Progenitor cell of endocrine pancreas (in vitro differentiated cells): ENCODE measurements around the gene WDR7. TPM values are rescaled to one million over a fixed set of nuclear protein-coding genes. Genes with fewer than 3 reads are reported as not detected.

Source experiments
- DNase-seq: peaks from one replicate; pipeline ENCODE4 v3.0.0; 2021; ENCODE audit warnings: low spot score; ENCODE audit not compliant: unreplicated experiment
- H3K27ac Mint-ChIP-seq: 2 replicates; pipeline ENCODE4 v1.8.0; 2021; ENCODE audit warnings: mild to moderate bottlenecking, moderate library complexity, mixed read lengths
- H3K27me3 Mint-ChIP-seq: 2 replicates; pipeline ENCODE4 v1.8.0; 2021; ENCODE audit warnings: mixed read lengths
- H3K36me3 Mint-ChIP-seq: 2 replicates; pipeline ENCODE4 v1.8.0; 2022; ENCODE audit warnings: mixed read lengths; ENCODE audit not compliant: insufficient read depth
- H3K4me1 Mint-ChIP-seq: 2 replicates; pipeline ENCODE4 v1.8.0; 2021; ENCODE audit warnings: low read depth, mixed read lengths
- H3K4me3 Mint-ChIP-seq: 2 replicates; pipeline ENCODE4 v1.8.0; 2021; ENCODE audit warnings: low read depth, mild to moderate bottlenecking, moderate library complexity, mixed read lengths
- H3K9me3 Mint-ChIP-seq: 2 replicates; pipeline ENCODE4 v1.8.0; 2021; ENCODE audit warnings: low read depth, mixed read lengths
- CTCF ChIP-seq: fragments of 200-600 bp; sonication (generic); IDR thresholded peaks from one replicate; pipeline ENCODE4 v1.5.0; 2021; ENCODE audit warnings: antibody characterized with exemption, mild to moderate bottlenecking; ENCODE audit not compliant: unreplicated experiment
- total RNA-seq: library from RNA; stranded (reverse); gene quantifications from 2 replicates; pipeline ENCODE4 v1.2.1, GENCODE V29; 2021

The WDR7 gene
- total RNA-seq, 1 donor from 2014 or later: 23.2 TPM

DNA sequence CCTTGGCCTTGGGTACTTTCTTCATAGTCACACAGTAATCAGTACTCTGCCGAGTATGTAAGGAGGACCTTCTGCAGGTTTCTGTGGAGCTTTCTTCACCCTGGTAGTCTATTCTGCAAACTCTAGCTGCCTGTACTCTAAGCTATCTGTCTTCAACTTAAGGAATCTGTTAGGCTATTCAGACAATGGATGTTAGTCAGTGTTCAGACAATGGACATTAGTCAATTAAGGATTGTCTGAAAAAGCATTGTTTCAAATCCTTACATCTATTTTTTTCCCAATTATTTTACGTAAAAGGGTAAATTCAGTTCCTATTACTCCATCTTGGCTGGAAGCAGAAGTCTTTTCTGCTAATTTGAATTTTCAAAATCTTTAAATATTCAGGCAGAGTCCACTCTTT, 75.7 kb downstream of the WDR7 start:
- Mint-ChIP-seq H3K9me3 (peaks cover 13% of the 10 kb centered on the region), H3K36me3 (peaks cover 13% of the 10 kb centered on the region), H3K27ac (no peak overlapping the region), H3K4me3 (no peak overlapping the region), H3K4me1 (peaks cover 6% of the 10 kb centered on the region), H3K27me3 (no peaks in the 10 kb centered on the region)
- no peak for DNase-seq
- no peak for TF ChIP-seq CTCF

- no peak for TF ChIP-seq CTCF
- Mint-ChIP-seq H3K4me1 (peaks cover 6% of the 10 kb centered on the region), H3K27me3 (no peaks in the 10 kb centered on the region), H3K36me3 (peaks cover 13% of the 10 kb centered on the region), H3K4me3 (no peak overlapping the region), H3K9me3 (peaks cover 13% of the 10 kb centered on the region), H3K27ac (peak overlapping the region; percentile 69)
- no peak for DNase-seq
These were observed 76.2 kb downstream of the WDR7 start for GRCh38 chr18:56727399-56727798.

DNA sequence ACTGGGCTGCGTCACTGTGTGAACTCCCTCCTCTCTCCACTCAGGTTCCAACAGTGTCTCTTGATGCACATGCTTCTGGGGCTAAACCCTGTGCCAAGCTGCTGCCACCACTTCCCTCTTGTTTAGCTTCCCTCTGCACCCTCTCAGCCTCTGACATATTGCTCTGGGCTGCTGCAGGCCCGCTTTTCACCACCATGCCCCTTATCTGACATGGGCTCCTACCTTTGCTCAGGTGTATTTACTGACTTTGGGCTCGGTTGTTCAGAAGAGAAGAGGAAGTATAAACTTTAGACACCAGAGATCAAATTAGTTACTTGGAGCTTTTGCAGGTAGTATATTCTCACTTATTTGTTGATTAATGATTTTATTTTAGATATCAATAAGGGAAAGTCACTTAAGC, 77.6 kb downstream of the WDR7 start:
- DNase-seq: no peak
- Mint-ChIP-seq H3K27me3 (no peaks in the 10 kb centered on the region), H3K4me1 (peaks cover 6% of the 10 kb centered on the region), H3K27ac (no peak overlapping the region), H3K36me3 (peaks cover 9% of the 10 kb centered on the region), H3K4me3 (no peak overlapping the region), H3K9me3 (peaks cover 7% of the 10 kb centered on the region)
- peak; percentile 11 for TF ChIP-seq CTCF

- no peak for DNase-seq
- Mint-ChIP-seq H3K4me1 (no peaks in the 10 kb centered on the region), H3K9me3 (no peaks in the 10 kb centered on the region), H3K4me3 (no peak overlapping the region), H3K27me3 (no peaks in the 10 kb centered on the region), H3K36me3 (no peaks in the 10 kb centered on the region), H3K27ac (no peak overlapping the region)
- no peak for TF ChIP-seq CTCF
These were observed 87.0 kb downstream of the WDR7 start for GRCh38 chr18:56738184-56738583.

DNA sequence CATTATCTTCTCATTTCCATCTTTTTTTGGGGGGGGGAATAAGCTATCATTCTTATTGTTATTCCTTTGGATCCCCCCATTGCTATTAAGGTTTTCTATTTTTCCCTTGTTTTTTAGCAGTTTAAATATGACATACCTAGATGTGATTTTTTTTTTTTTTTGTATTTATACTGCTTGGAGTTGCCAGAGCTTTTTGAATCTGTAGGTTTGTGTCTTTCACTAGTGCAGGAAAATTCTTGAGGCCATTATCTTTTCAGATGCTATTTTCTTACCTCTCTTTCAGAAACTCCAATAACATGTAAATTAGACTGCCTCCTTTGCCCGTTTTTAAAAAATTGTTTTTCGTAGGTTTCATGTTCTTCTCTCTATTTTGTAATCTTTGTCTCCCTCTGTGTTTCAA, 88.6 kb downstream of the WDR7 start:
- Mint-ChIP-seq H3K27me3 (no peaks in the 10 kb centered on the region), H3K27ac (no peak overlapping the region), H3K4me1 (no peaks in the 10 kb centered on the region), H3K4me3 (no peak overlapping the region), H3K36me3 (no peaks in the 10 kb centered on the region), H3K9me3 (no peaks in the 10 kb centered on the region)
- DNase-seq: no peak
- no peak for TF ChIP-seq CTCF

GRCh38 chr18:56740645-56741044, 89.5 kb downstream of the WDR7 start:
- no peak for TF ChIP-seq CTCF
- Mint-ChIP-seq H3K36me3 (no peaks in the 10 kb centered on the region), H3K4me3 (no peak overlapping the region), H3K27ac (no peak overlapping the region), H3K9me3 (no peaks in the 10 kb centered on the region), H3K4me1 (no peaks in the 10 kb centered on the region), H3K27me3 (no peaks in the 10 kb centered on the region)
- DNase-seq: no peak
